GM23338 (cell line): ENCODE results near the gene RAD51.
"Not testable (repeated sequence)": the region's sequence is repeated elsewhere in the genome, so short reads cannot be mapped to it uniquely, and the experiment has no call there.

Experiments used
- CREB1 ChIP-seq: fragments of 250-450 bp; sonication (Bioruptor Pico); IDR thresholded peaks from 2 replicates; pipeline ENCODE4 v1.5.0; 2020; ENCODE audit warnings: low read depth, mild to moderate bottlenecking, moderate library complexity
- CTCF ChIP-seq, 2 experiments: fragments of 200-600 bp in 1 of 2; sonication (generic) in 1 of 2; conservative IDR thresholded peaks; 2 replicates each; pipeline versions ENCODE4 v1.5.1 to v1.6.1; 2016 to 2017; ENCODE audit warnings: antibody characterized with exemption in 2 of 2, low read depth in 2 of 2, mild to moderate bottlenecking in 2 of 2, moderate library complexity in 1 of 2
- ETS1 ChIP-seq: IDR thresholded peaks from 2 replicates; pipeline ENCODE4 v1.6.1; 2016; ENCODE audit warnings: antibody characterized with exemption
- EZH2 ChIP-seq: fragments of 200-600 bp; sonication (generic); IDR thresholded peaks from one replicate; pipeline ENCODE4 v1.8.0; 2017; ENCODE audit warnings: antibody characterized with exemption, mild to moderate bottlenecking, low read depth; ENCODE audit not compliant: unreplicated experiment
- EZH2phosphoT487 ChIP-seq: fragments of 200-600 bp; sonication (generic); IDR thresholded peaks from one replicate; pipeline ENCODE4 v1.8.1; 2018; ENCODE audit warnings: antibody characterized with exemption; ENCODE audit not compliant: unreplicated experiment
- JUNB ChIP-seq: IDR thresholded peaks from one replicate; pipeline ENCODE4 v1.6.1; 2016; ENCODE audit warnings: antibody characterized with exemption; ENCODE audit not compliant: unreplicated experiment
- NANOG ChIP-seq: IDR thresholded peaks from 2 replicates; pipeline ENCODE4 v1.6.1; 2016; ENCODE audit warnings: antibody characterized with exemption, borderline replicate concordance
- POLR2AphosphoS5 ChIP-seq: IDR thresholded peaks from 2 replicates; pipeline ENCODE4 v1.6.1; 2016; ENCODE audit warnings: antibody characterized with exemption, low read depth
- REST ChIP-seq: IDR thresholded peaks from one replicate; pipeline ENCODE4 v1.6.1; 2018; ENCODE audit warnings: antibody characterized with exemption; ENCODE audit not compliant: unreplicated experiment
- STAT1 ChIP-seq: IDR thresholded peaks from one replicate; pipeline ENCODE4 v1.6.1; 2016; ENCODE audit warnings: antibody characterized with exemption; ENCODE audit not compliant: unreplicated experiment

GRCh38 chr15:40680959-40681358 lies 14.0 kb upstream of the RAD51 start:
- not testable (repeated sequence) for TF ChIP-seq CTCF (conservative IDR thresholded peaks at IDR 0.05; ENCODE audit: low read depth in 2 of 2); POLR2AphosphoS5; REST; JUNB; STAT1; EZH2phosphoT487; EZH2; CREB1; ETS1; NANOG
